ENCODE results near the gene CDS2. TPM values are rescaled to one million over a fixed set of nuclear protein-coding genes. Genes with fewer than 3 reads are reported as not detected.

The CDS2 gene
- total and polyA plus RNA-seq, 2 of the 13 experiments (the other 11 are each of a cell fraction or from before 2014, with no cell fraction given): 81.3 to 153 TPM

DNA sequence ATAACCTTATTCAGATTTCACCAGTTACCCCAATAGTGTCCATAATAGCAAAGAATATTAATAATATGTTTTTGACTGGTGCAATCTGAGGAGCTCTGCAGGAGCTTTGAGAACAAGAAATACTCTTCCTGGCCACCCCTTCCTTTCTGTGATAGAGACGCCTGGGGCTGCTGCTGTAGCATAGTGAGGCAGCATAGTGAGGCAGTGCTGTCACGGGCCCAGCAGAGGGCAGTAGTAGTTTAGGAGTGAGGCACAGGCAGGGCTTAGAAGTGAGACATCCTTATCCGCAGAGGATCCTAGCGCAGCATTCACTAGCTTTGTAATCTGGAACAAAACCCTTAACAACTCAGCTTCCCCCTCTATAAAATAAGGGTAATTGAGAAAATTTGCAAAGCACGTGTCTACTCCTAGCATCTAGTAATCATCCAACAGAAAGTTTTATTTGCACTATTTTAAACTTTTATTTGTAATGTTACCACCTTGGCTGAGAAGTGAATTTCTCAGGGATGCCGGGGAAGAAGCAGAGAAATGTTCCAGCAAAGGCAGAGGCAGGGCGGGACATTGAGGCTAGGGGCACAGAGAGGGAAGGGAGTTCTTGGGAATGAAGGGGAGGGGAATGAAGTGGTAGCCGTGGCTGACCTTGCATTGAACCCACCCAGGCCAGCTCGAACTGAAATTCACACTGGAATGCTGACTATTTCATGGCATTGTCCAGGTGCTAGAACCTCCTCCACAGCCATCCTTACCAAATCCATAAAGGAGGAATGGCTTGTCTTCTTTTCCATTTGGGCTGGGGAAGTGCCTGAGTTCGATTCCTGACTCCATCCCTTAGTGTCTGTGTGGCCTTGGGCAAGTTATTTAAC is 78.8 kb downstream of the CDS2 start (continued):
- TF ChIP-seq ZNF44 (CRISPR knock-in tag; IDR thresholded peaks at IDR 0.05): 0 out of 2 replicates have a peak, but pooled peaks have one; percentile 62
- TF ChIP-seq, protein P1, sequence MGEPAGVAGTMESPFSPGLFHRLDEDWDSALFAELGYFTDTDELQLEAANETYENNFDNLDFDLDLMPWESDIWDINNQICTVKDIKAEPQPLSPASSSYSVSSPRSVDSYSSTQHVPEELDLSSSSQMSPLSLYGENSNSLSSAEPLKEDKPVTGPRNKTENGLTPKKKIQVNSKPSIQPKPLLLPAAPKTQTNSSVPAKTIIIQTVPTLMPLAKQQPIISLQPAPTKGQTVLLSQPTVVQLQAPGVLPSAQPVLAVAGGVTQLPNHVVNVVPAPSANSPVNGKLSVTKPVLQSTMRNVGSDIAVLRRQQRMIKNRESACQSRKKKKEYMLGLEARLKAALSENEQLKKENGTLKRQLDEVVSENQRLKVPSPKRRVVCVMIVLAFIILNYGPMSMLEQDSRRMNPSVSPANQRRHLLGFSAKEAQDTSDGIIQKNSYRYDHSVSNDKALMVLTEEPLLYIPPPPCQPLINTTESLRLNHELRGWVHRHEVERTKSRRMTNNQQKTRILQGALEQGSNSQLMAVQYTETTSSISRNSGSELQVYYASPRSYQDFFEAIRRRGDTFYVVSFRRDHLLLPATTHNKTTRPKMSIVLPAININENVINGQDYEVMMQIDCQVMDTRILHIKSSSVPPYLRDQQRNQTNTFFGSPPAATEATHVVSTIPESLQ (CRISPR knock-in tag; conservative IDR thresholded peaks at IDR 0.05): peak; percentile 84; the same call in 1 of the 2 replicates
- no peak for TF ChIP-seq ZNF782 (CRISPR knock-in tag; IDR thresholded peaks at IDR 0.05; ENCODE audit: borderline replicate concordance)
- peak; percentile 32; the same call in 1 of the 2 replicates for TF ChIP-seq KLF11 (CRISPR knock-in tag; IDR thresholded peaks at IDR 0.05)
- peak; percentile 47; the same call in 1 of the 2 replicates for TF ChIP-seq SAP130 (CRISPR knock-in tag; IDR thresholded peaks at IDR 0.05; ENCODE audit: low read depth)
- no peak for TF ChIP-seq KAT2B (IDR thresholded peaks at IDR 0.05; ENCODE audit: borderline replicate concordance, low read depth, low read length)
- TF ChIP-seq ZFP36L1 (CRISPR knock-in tag; IDR thresholded peaks at IDR 0.05): peak; percentile 56; the same call in 1 of the 2 replicates
- peak; percentile 51; the same call in 1 of the 2 replicates for TF ChIP-seq SALL1 (CRISPR knock-in tag; IDR thresholded peaks at IDR 0.05)
- 0 out of 2 replicates have a peak, but pooled peaks have one; percentile 49 for TF ChIP-seq ZFP37 (CRISPR knock-in tag; IDR thresholded peaks at IDR 0.05; ENCODE audit: borderline replicate concordance)
- TF ChIP-seq ZSCAN31 (CRISPR knock-in tag; IDR thresholded peaks at IDR 0.05; ENCODE audit: low read depth): 0 out of 2 replicates have a peak, but pooled peaks have one; percentile 29
- peak; percentile 67; the same call in 1 of the 2 replicates for TF ChIP-seq KDM2A (CRISPR knock-in tag; IDR thresholded peaks at IDR 0.05; ENCODE audit: borderline replicate concordance, low read depth)
- TF ChIP-seq FOXA3 (CRISPR knock-in tag; IDR thresholded peaks at IDR 0.05): no peak
- TF ChIP-seq SPEN (CRISPR knock-in tag; IDR thresholded peaks at IDR 0.05; ENCODE audit: low read depth): 0 out of 2 replicates have a peak, but pooled peaks have one; percentile 17
- TF ChIP-seq FOXA1 (IDR thresholded peaks at IDR 0.05): no peak
- TF ChIP-seq FOXA1 (CRISPR knock-in tag; IDR thresholded peaks at IDR 0.05): 0 out of 2 replicates have a peak, but pooled peaks have one; percentile 10
- peak; percentile 93 for TF ChIP-seq STAG1 (CRISPR knock-in tag; IDR thresholded peaks at IDR 0.05)
- TF ChIP-seq GATAD1 (CRISPR knock-in tag; IDR thresholded peaks at IDR 0.05): peak; percentile 19; the same call in 1 of the 2 replicates
- TF ChIP-seq KMT2B (CRISPR knock-in tag; IDR thresholded peaks at IDR 0.05): 0 out of 2 replicates have a peak, but pooled peaks have one; percentile 41
- no peak for TF ChIP-seq HOXA9 (CRISPR knock-in tag; IDR thresholded peaks at IDR 0.05; ENCODE audit: borderline replicate concordance)
- 0 out of 2 replicates have a peak, but pooled peaks have one; percentile 16 for TF ChIP-seq ETV5 (CRISPR knock-in tag; IDR thresholded peaks at IDR 0.05; ENCODE audit: borderline replicate concordance)
- no peak for TF ChIP-seq ZNF557 (CRISPR knock-in tag; IDR thresholded peaks at IDR 0.05)
- TF ChIP-seq, protein P2, sequence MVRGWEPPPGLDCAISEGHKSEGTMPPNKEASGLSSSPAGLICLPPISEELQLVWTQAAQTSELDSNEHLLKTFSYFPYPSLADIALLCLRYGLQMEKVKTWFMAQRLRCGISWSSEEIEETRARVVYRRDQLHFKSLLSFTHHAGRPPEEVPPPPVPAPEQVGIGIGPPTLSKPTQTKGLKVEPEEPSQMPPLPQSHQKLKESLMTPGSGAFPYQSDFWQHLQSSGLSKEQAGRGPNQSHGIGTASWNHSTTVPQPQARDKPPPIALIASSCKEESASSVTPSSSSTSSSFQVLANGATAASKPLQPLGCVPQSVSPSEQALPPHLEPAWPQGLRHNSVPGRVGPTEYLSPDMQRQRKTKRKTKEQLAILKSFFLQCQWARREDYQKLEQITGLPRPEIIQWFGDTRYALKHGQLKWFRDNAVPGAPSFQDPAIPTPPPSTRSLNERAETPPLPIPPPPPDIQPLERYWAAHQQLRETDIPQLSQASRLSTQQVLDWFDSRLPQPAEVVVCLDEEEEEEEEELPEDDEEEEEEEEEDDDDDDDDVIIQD (CRISPR knock-in tag; IDR thresholded peaks at IDR 0.05; ENCODE audit: low read depth): peak; percentile 79; the same call in 1 of the 2 replicates
- TF ChIP-seq SP2 (CRISPR knock-in tag; IDR thresholded peaks at IDR 0.05): no peak
- TF ChIP-seq, protein P3, sequence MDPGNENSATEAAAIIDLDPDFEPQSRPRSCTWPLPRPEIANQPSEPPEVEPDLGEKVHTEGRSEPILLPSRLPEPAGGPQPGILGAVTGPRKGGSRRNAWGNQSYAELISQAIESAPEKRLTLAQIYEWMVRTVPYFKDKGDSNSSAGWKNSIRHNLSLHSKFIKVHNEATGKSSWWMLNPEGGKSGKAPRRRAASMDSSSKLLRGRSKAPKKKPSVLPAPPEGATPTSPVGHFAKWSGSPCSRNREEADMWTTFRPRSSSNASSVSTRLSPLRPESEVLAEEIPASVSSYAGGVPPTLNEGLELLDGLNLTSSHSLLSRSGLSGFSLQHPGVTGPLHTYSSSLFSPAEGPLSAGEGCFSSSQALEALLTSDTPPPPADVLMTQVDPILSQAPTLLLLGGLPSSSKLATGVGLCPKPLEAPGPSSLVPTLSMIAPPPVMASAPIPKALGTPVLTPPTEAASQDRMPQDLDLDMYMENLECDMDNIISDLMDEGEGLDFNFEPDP (CRISPR knock-in tag; conservative IDR thresholded peaks at IDR 0.05): 0 out of 2 replicates have a peak, but pooled peaks have one; percentile 67

All from HepG2 (cell line).